Measurements from ENCODE around the gene TFDP2. TPM values are rescaled to one million over a fixed set of nuclear protein-coding genes. Genes with fewer than 3 reads are reported as not detected.

The TFDP2 gene
- total and polyA plus RNA-seq, 2 of the 8 experiments (the other 6 are each of a cell fraction or from before 2014, with no cell fraction given) = 41.1 to 119 TPM

- WGBS, 2 experiments (ENCODE audit: extremely low coverage in 1 of 2, insufficient coverage in 1 of 2, insufficient read length in 1 of 2, insufficient replicate concordance in 2 of 2, low coverage in 1 of 2, low lambda C conversion rate in 2 of 2, missing lambda C conversion rate in 1 of 2) = 75% methylated on average over 7 of the region's 7 CpGs; no CpG with 5 or more reads in 1 of the 2 experiments
- no peak for FAIRE-seq
Observed at GRCh38 chr3:142065344-142065743, 84.0 kb downstream of the TFDP2 start.

More at GRCh38 chr3:142065344-142065743, 84.0 kb downstream of the TFDP2 start:
- H3K36me3 ChIP-seq (ENCODE audit: control insufficient read depth in 2 of 4, insufficient read depth in 4 of 4, low read length in 3 of 4) = no peaks in the 10 kb centered on the region
- peak in 1 of 2 experiments; percentile 49 for DNase-seq (ENCODE audit: low read depth in 1 of 2, low spot score in 2 of 2)
- H2BK20ac ChIP-seq (ENCODE audit: low read length) = peak overlapping the region; percentile 57; the same call in 1 of the 2 replicates
- H2BK120ac ChIP-seq (replicated peaks; ENCODE audit: low read depth, low read length) = no peak overlapping the region
- H3K4me3 ChIP-seq (ENCODE audit: extremely low read depth in 1 of 4, insufficient read depth in 2 of 4, low read depth in 3 of 4, low read length in 4 of 4) = 0 out of 8 replicates have a peak overlapping the region, but pooled peaks of 1 of the 4 experiments have one; percentile 34
- peak overlapping the region; percentile 69 for H2BK12ac ChIP-seq (ENCODE audit: low read depth, low read length)
- H3K79me1 ChIP-seq (ENCODE audit: low read depth, low read length) = no peaks in the 10 kb centered on the region
- POLR2A ChIA-PET (ENCODE audit: partially characterized antibody) = interaction anchor here (0.9 kb wide), 1 partner anchor 19 kb away, joined by 3 read pairs; no protein-coding TSS in a partner anchor
- no peak overlapping the region for H2BK15ac ChIP-seq (ENCODE audit: low read length)
- CTCF ChIA-PET (ENCODE audit: partially characterized antibody) = interaction anchor here (0.6 to 1.3 kb wide), 2 partner anchors 37 to 148 kb away, joined by 3 to 4 read pairs; no protein-coding TSS in a partner anchor
- H3K4me1 ChIP-seq (replicated peaks in 1 of 4; ENCODE audit: control insufficient read depth in 3 of 4, insufficient read depth in 4 of 4, low read length in 3 of 4) = peaks cover 5 to 13% (median 9%) of the 10 kb centered on the region in 4 experiments
- H4K8ac ChIP-seq (ENCODE audit: extremely low read depth, insufficient read depth, low read length) = no peak overlapping the region; the same call in 1 of the 2 replicates
- no peaks in the 10 kb centered on the region for H3K79me2 ChIP-seq (ENCODE audit: control insufficient read depth in 1 of 2, insufficient read depth in 2 of 2, low read length in 2 of 2)
- H4K5ac ChIP-seq (ENCODE audit: insufficient read length, low read depth, low read length) = no peak overlapping the region
- H3K14ac ChIP-seq (ENCODE audit: insufficient read length) = no peak overlapping the region
- H3K23me2 ChIP-seq (ENCODE audit: low read depth, low read length) = peaks cover 2% of the 10 kb centered on the region; the same call in 1 of the 2 replicates
- peak overlapping the region; percentile 20 to 59; a peak in 3 of 4 replicates for H3K4me2 ChIP-seq (ENCODE audit: insufficient read depth in 1 of 2, low read depth in 2 of 2, low read length in 2 of 2)
- no peak overlapping the region for H3K56ac ChIP-seq (replicated peaks; ENCODE audit: insufficient read length, low read depth, low read length)
- H3K9me3 ChIP-seq (ENCODE audit: insufficient read depth in 2 of 2, low read depth in 1 of 2, low read length in 1 of 2) = no peaks in the 10 kb centered on the region
- H2AFZ ChIP-seq (ENCODE audit: low read length) = no peak overlapping the region
- H3K9ac ChIP-seq (replicated peaks in 1 of 4; ENCODE audit: extremely low read depth in 1 of 4, low read depth in 3 of 4, low read length in 3 of 4) = no peak overlapping the region
- peak overlapping the region; percentile 82; the same call in 1 of the 2 replicates for H2BK5ac ChIP-seq (ENCODE audit: low read depth, low read length)
- H3K27me3 ChIP-seq (replicated peaks in 1 of 4; ENCODE audit: control insufficient read depth in 3 of 4, extremely low read depth in 1 of 4, insufficient read depth in 3 of 4, low read length in 3 of 4) = no peaks in the 10 kb centered on the region
- H3K18ac ChIP-seq (ENCODE audit: extremely low read depth, low read length) = peak overlapping the region; percentile 71; the same call in 1 of the 2 replicates
- peak overlapping the region; percentile 26; the same call in 1 of the 2 replicates for H3K27ac ChIP-seq (ENCODE audit: low read depth, low read length)
- no peak overlapping the region for H3K23ac ChIP-seq (ENCODE audit: insufficient read length)
- no peak overlapping the region for H3K4ac ChIP-seq (replicated peaks; ENCODE audit: insufficient read length, low read depth, low read length)
- no peaks in the 10 kb centered on the region for H4K20me1 ChIP-seq (replicated peaks in 1 of 2; ENCODE audit: control insufficient read depth in 1 of 2, insufficient read depth in 2 of 2, low read length in 2 of 2)
- no peak for TF ChIP-seq EGR1 (IDR thresholded peaks at IDR 0.05; ENCODE audit: borderline replicate concordance, low read depth, low read length)
- no peak for TF ChIP-seq HDAC2 (IDR thresholded peaks at IDR 0.05; ENCODE audit: borderline replicate concordance in 1 of 2, low read depth in 2 of 2, low read length in 2 of 2)
- TF ChIP-seq MAX (IDR thresholded peaks at IDR 0.05) = no peak
- no peak for TF ChIP-seq SIN3A (conservative IDR thresholded peaks at IDR 0.05 in 1 of 2, IDR thresholded peaks at IDR 0.05 in 1 of 2; ENCODE audit: low read depth in 1 of 2, low read length in 2 of 2)
- TF ChIP-seq TCF12 (IDR thresholded peaks at IDR 0.05; ENCODE audit: low read depth, low read length) = no peak
- no peak for TF ChIP-seq CBX8 (IDR thresholded peaks at IDR 0.05; ENCODE audit: borderline replicate concordance, low read depth, low read length)
- peak; percentile 70 for TF ChIP-seq CEBPB (IDR thresholded peaks at IDR 0.05; ENCODE audit: low read depth, low read length)
- no peak overlapping the region for H2AK5ac ChIP-seq (ENCODE audit: low read depth, low read length)
- H4K91ac ChIP-seq (replicated peaks; ENCODE audit: insufficient read length, low read length) = no peak overlapping the region

Data from H1 (cell line).